K562 (cell line): Measurements from ENCODE around the gene PDHX. TPM values are rescaled to one million over a fixed set of nuclear protein-coding genes. Genes with fewer than 3 reads are reported as not detected.

Source experiments
- ATAC-seq: fragments of 200-7000 bp; cut with Tn5 transposase; 3 replicates; pipeline ENCODE4 v1.9.1; 2020; ENCODE audit warnings: moderate library complexity
- BruUV-seq: library from RNA; stranded (reverse); fragments of 400-500 nt; replicated peaks from 2 replicates; lab custom pipeline; 2021; lab: Mats Ljungman, UMichigan
- CTCF ChIA-PET: fragments of 300-600 bp; formaldehyde crosslinking; extraction: SDS; loops from one replicate; lab custom pipeline; 2021; ENCODE audit warnings: low intra/inter-chr PET ratio; lab: Yijun Ruan, JAX
- POLR2A ChIA-PET: fragments of 300-600, 350-650 bp; sonication (Branson Sonifier 250); formaldehyde crosslinking; extraction: SDS; loops from one replicate; lab custom pipeline; 2021; ENCODE audit warnings: antibody characterized with exemption, inconsistent platforms; lab: Yijun Ruan, JAX
- DNase-seq, 4 experiments: peaks; one replicate each; pipeline versions ENCODE4 v3.0.0 to v3.0.0-alpha.2; 2011 to 2018; ENCODE audit warnings: low spot score in 3 of 4, mixed read lengths in 3 of 4; ENCODE audit errors: extremely low read depth in 1 of 4
- FAIRE-seq: peaks from 2 replicates; lab custom pipeline; 2011; peaks lifted over from hg19 to GRCh38; lab: Jason Lieb, UNC
- H2AFZ ChIP-seq: 2 replicates; pipeline ENCODE4 v1.6.0; 2011; ENCODE audit warnings: low read depth, low read length, control low read depth, inconsistent platforms
- H3K27ac ChIP-seq: fragments of 200-600 bp; 3 replicates; pipeline ENCODE4 v1.8.0; 2011; ENCODE audit warnings: low read depth, mild to moderate bottlenecking, control low read depth, inconsistent platforms, low read length, moderate library complexity, mixed read lengths; ENCODE audit errors: extremely low read depth
- H3K27me3 ChIP-seq, 2 experiments: fragments of 300-600 bp in 1 of 2; 2 replicates in 1 of 2; 3 replicates in 1 of 2; pipeline versions ENCODE4 v1.6.0 to v1.8.0; 2011; ENCODE audit warnings: inconsistent platforms in 2 of 2, low read length in 2 of 2, mild to moderate bottlenecking in 1 of 2, mixed read lengths in 1 of 2, moderate library complexity in 1 of 2; ENCODE audit not compliant: control insufficient read depth in 2 of 2, insufficient read depth in 2 of 2
- H3K36me3 ChIP-seq: fragments of 300-600 bp; 3 replicates; pipeline ENCODE4 v1.8.0; 2011; ENCODE audit warnings: mild to moderate bottlenecking, low read length, inconsistent platforms; ENCODE audit not compliant: control insufficient read depth, insufficient read depth
- H3K4me1 ChIP-seq, 2 experiments: fragments of 200-600 bp in 1 of 2; replicated peaks in 1 of 2; 2 replicates in 1 of 2; 3 replicates in 1 of 2; pipeline versions ENCODE4 v1.5.1 to v1.8.0; 2011; ENCODE audit warnings: inconsistent platforms in 2 of 2, low read length in 2 of 2, mild to moderate bottlenecking in 1 of 2, mixed read lengths in 1 of 2, moderate library complexity in 1 of 2; ENCODE audit not compliant: control insufficient read depth in 2 of 2, insufficient read depth in 2 of 2
- H3K4me2 ChIP-seq: 2 replicates; pipeline ENCODE4 v1.6.1; 2011; ENCODE audit warnings: low read length, control low read depth, inconsistent platforms, mixed read lengths; ENCODE audit not compliant: insufficient read depth
- H3K4me3 ChIP-seq: fragments of 200-600 bp; sonication (generic), shearing (Covaris generic); 2 replicates; pipeline ENCODE4 v1.5.1; 2016; ENCODE audit warnings: control low read depth, inconsistent platforms
- H3K79me2 ChIP-seq: fragments of 200-600 bp; 3 replicates; pipeline ENCODE4 v1.8.0; 2011; ENCODE audit warnings: low read length, inconsistent platforms; ENCODE audit not compliant: control insufficient read depth, insufficient read depth
- H3K9ac ChIP-seq, 2 experiments: 2 replicates each; pipeline versions ENCODE4 v1.6.0 to v1.6.1; 2011; ENCODE audit warnings: low read depth in 2 of 2, low read length in 2 of 2, control low read depth in 1 of 2, inconsistent platforms in 1 of 2, mild to moderate bottlenecking in 1 of 2, mixed read lengths in 1 of 2; ENCODE audit not compliant: insufficient read depth in 1 of 2
- H3K9me1 ChIP-seq: one replicate; pipeline ENCODE4 v1.6.0; 2011; ENCODE audit warnings: inconsistent platforms, mild to moderate bottlenecking, low read length, moderate library complexity; ENCODE audit not compliant: control insufficient read depth, insufficient read depth
- H3K9me3 ChIP-seq: replicated peaks from 2 replicates; pipeline ENCODE4 v1.5.1; 2011; ENCODE audit warnings: low read depth, low read length, inconsistent platforms; ENCODE audit not compliant: control insufficient read depth, insufficient read depth
- H4K20me1 ChIP-seq: replicated peaks from 2 replicates; pipeline ENCODE4 v1.6.1; 2011; ENCODE audit warnings: low read length, inconsistent platforms, mixed read lengths; ENCODE audit not compliant: control insufficient read depth, insufficient read depth
- CCNT2 ChIP-seq: IDR thresholded peaks from 2 replicates; pipeline ENCODE4 v1.6.1; 2011; ENCODE audit warnings: borderline replicate concordance, low read depth, mild to moderate bottlenecking, moderate library complexity, mixed read lengths, low read length; ENCODE audit not compliant: insufficient read length; ENCODE audit errors: extremely low read depth
- E2F8 ChIP-seq: fragments of 450-650 bp; IDR thresholded peaks from 2 replicates; pipeline ENCODE4 v1.7.1; 2018; ENCODE audit warnings: mild to moderate bottlenecking, low read depth; ENCODE audit not compliant: partially characterized antibody
- GTF2B ChIP-seq: IDR thresholded peaks from 2 replicates; pipeline ENCODE4 v1.6.1; 2011; ENCODE audit not compliant: insufficient read length; ENCODE audit errors: extremely low read depth
- HMG20B ChIP-seq: fragments of 250-450 bp; sonication (Bioruptor Pico); IDR thresholded peaks from 2 replicates; pipeline ENCODE4 v1.5.0; 2021; ENCODE audit warnings: mild to moderate bottlenecking
- HNRNPLL ChIP-seq: fragments of 200-400 bp; formaldehyde crosslinking; IDR thresholded peaks from 2 replicates; pipeline ENCODE4 v1.6.1; 2017; ENCODE audit warnings: low read length, low read depth, mild to moderate bottlenecking; ENCODE audit not compliant: poor library complexity, severe bottlenecking
- RREB1 ChIP-seq: fragments of 250-450 bp; sonication (Bioruptor Pico); IDR thresholded peaks from 2 replicates; pipeline ENCODE4 v1.4.0; 2020
- SNIP1 ChIP-seq: fragments of 450-650 bp; IDR thresholded peaks from 2 replicates; pipeline ENCODE4 v1.7.1; 2017; ENCODE audit warnings: low read depth, mild to moderate bottlenecking
- SRSF9 ChIP-seq: fragments of 200-400 bp; formaldehyde crosslinking; IDR thresholded peaks from 2 replicates; pipeline ENCODE4 v1.6.1; 2017; ENCODE audit warnings: low read depth, low read length, borderline replicate concordance
- STAT5B ChIP-seq: fragments of 250-450 bp; sonication (Bioruptor Pico); IDR thresholded peaks from 2 replicates; pipeline ENCODE4 v1.8.0; 2021; ENCODE audit warnings: mild to moderate bottlenecking, inconsistent platforms
- WGBS: fragments of 100-300 bp; shearing (Covaris generic); methylation state at CpG from one replicate; pipeline ENCODE4 v1.1.6; 2016; ENCODE audit warnings: low coverage, mixed read lengths; ENCODE audit not compliant: insufficient coverage; ENCODE audit errors: missing lambda C conversion rate; 5-methylcytosine and 5-hydroxymethylcytosine counted together
- in situ Hi-C: fragments of 300-500 bp; cut with MboI; formaldehyde crosslinking; loops from 4 replicates; pipeline ENCODE4 v1.15.0; 2018; ENCODE audit warnings: inconsistent platforms, mixed read lengths
- intact Hi-C: fragments of 100-400 bp; cut with micrococcal nuclease; formaldehyde crosslinking; loops from 2 replicates; pipeline ENCODE4 v1.14.2; 2022
- polyA plus RNA-seq, 8 experiments: library from polyadenylated mRNA; depleted of rRNA in 4 of 8; stranded (reverse) in 5 of 8; unstranded in 3 of 8; fragments of >200 nt; fragmentation: Nextera tagmentation in 2 of 8; fragmentation: Illumina TruSeq in 1 of 8; extraction: Ambion mirVana in 2 of 8; extraction: Trizol in 1 of 8; gene quantifications; 2 replicates each; pipeline versions ENCODE4 v1.2.1 to v1.2.3, GENCODE V29; 2011 to 2014; ENCODE audit warnings: inconsistent platforms in 1 of 8, missing spikeins in 1 of 8
- total RNA-seq, 7 experiments: library from RNA; depleted of rRNA in 6 of 7; stranded (reverse); fragments of >200 nt in 6 of 7; fragmentation: Illumina TruSeq in 2 of 7; extraction: Trizol in 2 of 7; gene quantifications; 2 replicates each; pipeline versions ENCODE4 v1.2.1 to v1.2.3, GENCODE V29; 2011 to 2021; ENCODE audit warnings: low replicate concordance in 1 of 7
- TF ChIP-seq, protein P1 (sequence below): sonication (generic); formaldehyde crosslinking; IDR thresholded peaks from 2 replicates; pipeline ENCODE4 v1.8.0; 2022; ENCODE audit warnings: mild to moderate bottlenecking, missing genetic modification reagents, borderline replicate concordance

Gene PDHX
- total and polyA plus RNA-seq, 9 of the 15 experiments (the other 6 are each of a cell fraction or from before 2014, with no cell fraction given), result 20.8 to 43.5 (median 31.2) TPM

DNA sequence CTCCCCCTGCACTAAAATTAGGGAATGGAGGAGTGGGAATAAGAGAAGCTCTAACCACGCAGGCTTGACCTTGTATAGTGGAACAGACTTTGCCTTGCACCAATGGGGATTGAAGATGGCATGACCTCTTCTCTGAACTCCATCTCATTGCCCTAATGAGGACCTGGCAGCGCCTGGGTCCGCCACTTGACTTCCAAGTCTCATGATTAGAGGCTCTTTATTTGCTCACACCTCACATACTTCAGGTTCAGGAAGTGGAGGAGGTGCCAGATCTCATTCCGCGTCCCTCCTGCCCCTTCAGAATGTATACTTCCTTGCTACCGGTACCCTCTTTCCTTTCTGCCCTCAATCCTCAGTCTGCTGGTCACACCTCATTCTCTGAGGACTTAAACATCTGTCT, 116.6 kb downstream of the PDHX start:
- ChIA-PET POLR2A (no interaction called here), CTCF (no interaction called here)
- Histone ChIP-seq H3K4me2 (no peak overlapping the region), H3K79me2 (no peaks in the 10 kb centered on the region), H3K27ac (no peak overlapping the region), H3K27me3 (no peaks in the 10 kb centered on the region; a peak in 1 of 5 replicates), H3K36me3 (no peaks in the 10 kb centered on the region), H2AFZ (no peak overlapping the region; the same call in 1 of the 2 replicates), H4K20me1 (no peaks in the 10 kb centered on the region), H3K4me3 (no peak overlapping the region), H3K9ac (no peak overlapping the region), H3K4me1 (peaks cover 8 to 67% of the 10 kb centered on the region in 2 experiments), H3K9me1 (no peaks in the 10 kb centered on the region), H3K9me3 (no peaks in the 10 kb centered on the region)
- no TSS peak for BruUV-seq
- no peak for DNase-seq
- intact Hi-C loops, result loop anchor here (5.0 kb wide), 1 partner anchor 39 kb away; no protein-coding TSS in a partner anchor
- 70% methylated on average over 3 of the region's 6 CpGs for WGBS
- no peak for ATAC-seq
- in situ Hi-C loops, result no loop called here
- FAIRE-seq, result no peak
- TF ChIP-seq SRSF9 (no peak), CCNT2 (no peak), SNIP1 (no peak), STAT5B (CRISPR knock-in tag) (no peak), HMG20B (CRISPR knock-in tag) (no peak), GTF2B (no peak), HNRNPLL (no peak), E2F8 (no peak), RREB1 (CRISPR knock-in tag) (no peak)
- TF ChIP-seq, protein P1, sequence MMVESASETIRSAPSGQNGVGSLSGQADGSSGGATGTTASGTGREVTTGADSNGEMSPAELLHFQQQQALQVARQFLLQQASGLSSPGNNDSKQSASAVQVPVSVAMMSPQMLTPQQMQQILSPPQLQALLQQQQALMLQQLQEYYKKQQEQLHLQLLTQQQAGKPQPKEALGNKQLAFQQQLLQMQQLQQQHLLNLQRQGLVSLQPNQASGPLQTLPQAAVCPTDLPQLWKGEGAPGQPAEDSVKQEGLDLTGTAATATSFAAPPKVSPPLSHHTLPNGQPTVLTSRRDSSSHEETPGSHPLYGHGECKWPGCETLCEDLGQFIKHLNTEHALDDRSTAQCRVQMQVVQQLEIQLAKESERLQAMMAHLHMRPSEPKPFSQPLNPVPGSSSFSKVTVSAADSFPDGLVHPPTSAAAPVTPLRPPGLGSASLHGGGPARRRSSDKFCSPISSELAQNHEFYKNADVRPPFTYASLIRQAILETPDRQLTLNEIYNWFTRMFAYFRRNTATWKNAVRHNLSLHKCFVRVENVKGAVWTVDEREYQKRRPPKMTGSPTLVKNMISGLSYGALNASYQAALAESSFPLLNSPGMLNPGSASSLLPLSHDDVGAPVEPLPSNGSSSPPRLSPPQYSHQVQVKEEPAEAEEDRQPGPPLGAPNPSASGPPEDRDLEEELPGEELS (CRISPR knock-in tag), result no peak
